Measurements from ENCODE around the gene GALNT9.

GRCh38 chr12:132216354-132216987 lies 112.9 kb downstream of the GALNT9 start:
- TF ChIP-seq CTCF (IDR thresholded peaks at IDR 0.05 in 2 of 3, conservative IDR thresholded peaks at IDR 0.05 in 1 of 3; ENCODE audit: borderline replicate concordance in 1 of 3, insufficient read depth in 1 of 3, low read depth in 2 of 3, low read length in 2 of 3) (no peak), EZH2phosphoT487 (IDR thresholded peaks at IDR 0.05; ENCODE audit: borderline replicate concordance) (no peak), TCF7L2 (IDR thresholded peaks at IDR 0.05; ENCODE audit: borderline replicate concordance, extremely low read depth, insufficient read depth, insufficient read length) (no peak), SIN3A (IDR thresholded peaks at IDR 0.05; ENCODE audit: low read depth) (no peak), POLR2A (IDR thresholded peaks at IDR 0.05; ENCODE audit: borderline replicate concordance, extremely low read depth, insufficient read depth, insufficient read length) (no peak), RAD21 (IDR thresholded peaks at IDR 0.05; ENCODE audit: low read depth) (no peak), ZFX (IDR thresholded peaks at IDR 0.05) (no peak), JUND (IDR thresholded peaks at IDR 0.05) (no peak), SP1 (IDR thresholded peaks at IDR 0.05; ENCODE audit: low read depth) (no peak), POLR2AphosphoS5 (IDR thresholded peaks at IDR 0.05; ENCODE audit: low read depth, low read length) (no peak), CEBPB (IDR thresholded peaks at IDR 0.05; ENCODE audit: low read depth) (no peak)

Measured in HCT116 (cell line).